Limb (tissue), 2 donors: ENCODE measurements around the gene RPS19.

Experiments used
- DNase-seq, 2 donors: peaks; one replicate each; pipeline ENCODE4 v3.0.0-alpha.2; 2016; ENCODE audit errors: extremely low spot score in 2 of 2

Gene RPS19

DNA sequence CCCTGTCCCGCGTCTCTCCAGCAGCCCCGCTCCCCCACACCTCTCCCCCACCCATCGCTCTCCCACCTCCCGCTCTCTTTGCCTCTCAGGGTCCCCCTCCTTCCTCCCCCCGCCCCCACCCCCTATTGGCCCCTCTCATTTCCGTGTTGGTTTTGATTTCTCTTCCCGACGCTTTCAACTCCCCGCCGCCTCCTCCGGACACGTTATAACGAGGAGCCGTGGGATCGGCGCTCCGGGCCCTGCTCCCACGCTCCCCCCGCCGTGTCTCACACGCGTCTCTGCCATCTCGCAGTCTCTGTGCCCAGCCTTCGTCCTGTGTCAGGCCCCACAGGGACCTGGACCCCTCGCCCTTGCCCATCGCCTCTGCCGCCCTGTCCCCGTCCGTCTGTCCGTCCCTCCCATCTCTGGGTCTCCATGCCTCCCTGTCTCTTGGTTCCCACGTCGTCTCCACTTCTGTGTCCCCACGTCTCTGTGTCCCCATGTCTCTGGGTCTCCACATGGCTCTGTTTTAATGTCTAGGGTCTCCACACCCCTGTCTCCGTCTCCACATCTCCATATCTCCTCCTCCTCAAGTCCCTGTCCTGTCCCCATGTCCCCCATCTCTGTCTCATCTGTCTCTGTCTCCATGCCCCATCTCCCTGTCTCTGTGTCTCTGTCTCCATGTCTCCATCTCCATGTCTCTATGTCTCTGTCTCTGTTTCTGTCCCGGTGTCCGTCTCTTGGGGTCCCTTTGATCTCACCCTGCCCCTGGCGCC, 55.1 kb downstream of the RPS19 start:
- no peak for DNase-seq

- no peak for DNase-seq
These were observed 55.8 kb downstream of the RPS19 start for GRCh38 chr19:41915776-41916414.

DNA sequence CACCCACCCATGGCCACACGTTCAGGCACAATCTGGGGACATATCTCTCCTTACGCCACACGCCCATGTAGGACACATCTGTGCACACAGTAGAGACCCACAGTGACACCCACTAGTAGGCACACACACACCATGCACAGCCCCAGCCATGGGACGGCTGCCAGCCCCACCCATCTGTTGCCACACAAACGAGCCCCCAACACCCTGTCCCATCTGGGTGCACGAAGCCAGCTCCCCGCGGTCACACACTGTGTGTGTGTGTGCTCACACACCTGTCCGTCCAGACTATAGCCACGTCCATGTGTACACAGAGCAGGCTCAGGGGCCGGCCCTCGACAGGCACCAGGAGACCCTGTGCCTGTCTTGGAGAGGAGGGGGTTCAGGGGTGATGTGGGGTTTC, 57.6 kb downstream of the RPS19 start:
- no peak for DNase-seq

GRCh38 chr19:41918095-41918494, 58.0 kb downstream of the RPS19 start:
- DNase-seq, result no peak

GRCh38 chr19:41918653-41919244, 58.7 kb downstream of the RPS19 start:
- DNase-seq, result no peak

GRCh38 chr19:41919948-41920712, 60.1 kb downstream of the RPS19 start:
- DNase-seq, result no peak

DNA sequence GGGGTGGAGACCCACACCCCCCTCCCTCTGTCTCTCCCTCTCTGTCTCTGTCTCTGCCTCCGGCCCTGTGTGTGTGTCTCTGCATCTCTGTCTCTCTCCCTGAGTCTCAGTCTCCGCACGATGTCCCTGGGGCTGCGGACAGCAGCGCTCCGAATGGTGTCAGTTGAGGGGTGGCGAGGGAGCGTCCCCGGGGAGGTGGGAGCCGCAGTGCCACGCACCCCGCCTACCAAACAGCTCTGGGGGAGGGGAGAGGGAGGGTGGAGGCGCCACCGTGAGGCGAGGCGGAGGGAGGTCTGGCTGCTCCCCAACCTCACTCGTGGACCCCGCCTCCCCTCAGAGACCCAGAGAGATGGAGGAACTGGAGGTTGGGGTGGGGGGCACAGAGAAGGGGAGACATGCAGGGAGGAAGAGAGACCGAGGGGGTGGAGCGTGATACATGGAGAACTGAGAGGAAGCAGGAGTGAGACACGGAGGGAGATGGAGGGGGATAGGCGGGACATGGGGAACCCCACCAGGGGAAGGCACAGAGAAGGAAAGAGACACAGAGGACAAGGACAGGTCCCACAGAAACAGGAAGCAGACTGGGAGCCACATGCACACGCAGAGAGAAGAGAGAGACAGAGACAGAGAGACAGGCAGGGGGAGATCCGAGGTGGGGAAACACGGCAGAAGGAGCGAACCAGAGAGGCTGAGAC, 61.0 kb downstream of the RPS19 start:
- DNase-seq, result no peak

- no peak for DNase-seq
These were observed 61.8 kb downstream of the RPS19 start for GRCh38 chr19:41921577-41922576.
